Measurements from ENCODE around the gene CIDEA.

Gene CIDEA

GRCh38 chr18:12231040-12231882, 22.9 kb upstream of the CIDEA start:
- H3K27ac ChIP-seq: no peak overlapping the region
- CTCF ChIA-PET: no interaction called here
- TF ChIP-seq, protein P1, sequence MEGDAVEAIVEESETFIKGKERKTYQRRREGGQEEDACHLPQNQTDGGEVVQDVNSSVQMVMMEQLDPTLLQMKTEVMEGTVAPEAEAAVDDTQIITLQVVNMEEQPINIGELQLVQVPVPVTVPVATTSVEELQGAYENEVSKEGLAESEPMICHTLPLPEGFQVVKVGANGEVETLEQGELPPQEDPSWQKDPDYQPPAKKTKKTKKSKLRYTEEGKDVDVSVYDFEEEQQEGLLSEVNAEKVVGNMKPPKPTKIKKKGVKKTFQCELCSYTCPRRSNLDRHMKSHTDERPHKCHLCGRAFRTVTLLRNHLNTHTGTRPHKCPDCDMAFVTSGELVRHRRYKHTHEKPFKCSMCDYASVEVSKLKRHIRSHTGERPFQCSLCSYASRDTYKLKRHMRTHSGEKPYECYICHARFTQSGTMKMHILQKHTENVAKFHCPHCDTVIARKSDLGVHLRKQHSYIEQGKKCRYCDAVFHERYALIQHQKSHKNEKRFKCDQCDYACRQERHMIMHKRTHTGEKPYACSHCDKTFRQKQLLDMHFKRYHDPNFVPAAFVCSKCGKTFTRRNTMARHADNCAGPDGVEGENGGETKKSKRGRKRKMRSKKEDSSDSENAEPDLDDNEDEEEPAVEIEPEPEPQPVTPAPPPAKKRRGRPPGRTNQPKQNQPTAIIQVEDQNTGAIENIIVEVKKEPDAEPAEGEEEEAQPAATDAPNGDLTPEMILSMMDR (conservative IDR thresholded peaks at IDR 0.05; ENCODE audit: low read depth): no peak
- DNase-seq (ENCODE audit: low spot score): no peak
- POLR2A ChIA-PET (ENCODE audit: low non-redundant PET): no interaction called here

- no peak overlapping the region for H3K27ac ChIP-seq
- TF ChIP-seq, protein P1 (conservative IDR thresholded peaks at IDR 0.05; ENCODE audit: low read depth): no peak
- CTCF ChIA-PET: no interaction called here
- POLR2A ChIA-PET (ENCODE audit: low non-redundant PET): no interaction called here
- DNase-seq (ENCODE audit: low spot score): no peak
These were observed 22.2 kb upstream of the CIDEA start for GRCh38 chr18:12231986-12232385.

GRCh38 chr18:12233378-12233777, 20.8 kb upstream of the CIDEA start:
- ChIA-PET POLR2A (ENCODE audit: low non-redundant PET) (interaction anchor here (0.7 kb wide), 1 partner anchor 17 kb away, joined by 5 read pairs; no protein-coding TSS in a partner anchor), CTCF (interaction anchor here (0.6 kb wide), 1 partner anchor 95 kb away, joined by 5 read pairs; no protein-coding TSS in a partner anchor)
- TF ChIP-seq, protein P1 (conservative IDR thresholded peaks at IDR 0.05; ENCODE audit: low read depth): no peak
- no peak for DNase-seq (ENCODE audit: low spot score)
- H3K27ac ChIP-seq: no peak overlapping the region

GRCh38 chr18:12234451-12235190, 19.5 kb upstream of the CIDEA start:
- CTCF ChIA-PET: interaction anchor here (0.7 kb wide), 1 partner anchor 171 kb away, joined by 3 read pairs; no protein-coding TSS in a partner anchor
- DNase-seq (ENCODE audit: low spot score): no peak
- TF ChIP-seq, protein P1 (conservative IDR thresholded peaks at IDR 0.05; ENCODE audit: low read depth): no peak
- POLR2A ChIA-PET (ENCODE audit: low non-redundant PET): no interaction called here
- H3K27ac ChIP-seq: no peak overlapping the region

- no peak overlapping the region for H3K27ac ChIP-seq
- TF ChIP-seq, protein P1 (conservative IDR thresholded peaks at IDR 0.05; ENCODE audit: low read depth): no peak
- DNase-seq (ENCODE audit: low spot score): no peak
- ChIA-PET POLR2A (ENCODE audit: low non-redundant PET) (no interaction called here), CTCF (interaction anchor here (1.0 to 1.7 kb wide), 4 partner anchors 16 to 726 kb away, joined by 3 to 10 read pairs (median 4); partner anchors contain the start of gene ANKRD62)
These were observed 18.0 kb upstream of the CIDEA start for GRCh38 chr18:12236141-12236540.
